Astrocyte of the cerebellum (primary cell): ENCODE results near the gene FSTL4.

Experiments used
- DNase-seq: peaks from one replicate; pipeline ENCODE4 v3.0.0-alpha.2; 2011; ENCODE audit warnings: low read depth
- H3K4me3 ChIP-seq: 2 replicates; pipeline ENCODE4 v1.5.1; 2011; ENCODE audit warnings: mild to moderate bottlenecking, low read depth, low read length, moderate library complexity
- CTCF ChIP-seq: IDR thresholded peaks from 2 replicates; pipeline ENCODE4 v1.5.1; 2012; ENCODE audit warnings: low read length, low read depth, moderate library complexity, mild to moderate bottlenecking; ENCODE audit errors: missing control alignments
- in situ Hi-C: cut with HindIII; loops from 2 replicates; pipeline ENCODE4 v1.10.0; 2017; ENCODE audit warnings: low sequenced_read_pairs

FSTL4 gene

DNA sequence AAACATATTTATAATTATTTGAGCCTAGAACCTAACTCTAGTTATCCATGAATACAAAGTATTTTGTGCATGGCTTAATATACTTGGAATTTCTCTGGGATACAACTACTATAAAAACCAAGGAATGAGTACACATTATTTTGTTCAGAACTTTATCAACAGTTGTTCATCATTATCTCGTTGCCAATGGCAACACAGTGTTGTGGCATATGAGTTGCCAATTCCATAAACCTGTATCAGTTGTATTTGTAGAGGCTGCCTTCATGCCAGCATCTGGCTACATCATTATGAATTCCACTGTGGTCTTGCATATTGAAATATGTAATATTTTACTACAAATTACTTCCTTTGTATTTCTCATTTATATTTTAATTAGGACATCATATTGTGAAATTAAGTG is 250.4 kb downstream of the FSTL4 start:
- in situ Hi-C loops, result no loop called here
- no peak for TF ChIP-seq CTCF
- no peak overlapping the region for H3K4me3 ChIP-seq
- no peak for DNase-seq

- DNase-seq, result no peak
- no peak overlapping the region for H3K4me3 ChIP-seq
- TF ChIP-seq CTCF, result no peak
- in situ Hi-C loops, result no loop called here
These were observed 251.5 kb downstream of the FSTL4 start for GRCh38 chr5:133360693-133361472.

- no peak for DNase-seq
- in situ Hi-C loops, result no loop called here
- no peak overlapping the region for H3K4me3 ChIP-seq
- TF ChIP-seq CTCF, result no peak
These were observed 252.5 kb downstream of the FSTL4 start for GRCh38 chr5:133359861-133360260.

GRCh38 chr5:133358271-133358670 is 254.1 kb downstream of the FSTL4 start:
- TF ChIP-seq CTCF, result no peak
- H3K4me3 ChIP-seq, result no peak overlapping the region
- in situ Hi-C loops, result no loop called here
- no peak for DNase-seq

GRCh38 chr5:133357758-133358157 is 254.6 kb downstream of the FSTL4 start:
- DNase-seq, result no peak
- in situ Hi-C loops, result no loop called here
- no peak overlapping the region for H3K4me3 ChIP-seq
- no peak for TF ChIP-seq CTCF

- H3K4me3 ChIP-seq, result no peak overlapping the region
- in situ Hi-C loops, result no loop called here
- no peak for TF ChIP-seq CTCF
- DNase-seq, result no peak
These were observed 255.3 kb downstream of the FSTL4 start for GRCh38 chr5:133356984-133357421.
